Measurements from ENCODE around the gene CGN. TPM values are rescaled to one million over a fixed set of nuclear protein-coding genes. Genes with fewer than 3 reads are reported as not detected.

Gene CGN
- polyA plus RNA-seq, 4 donors, result 28.3 to 53.4 (median 44.4) TPM

GRCh38 chr1:151546011-151546925 lies 35.1 kb downstream of the CGN start:
- DNase-seq (ENCODE audit: low read depth in 4 of 4, low spot score in 2 of 4), result no peak

GRCh38 chr1:151547119-151547899 lies 36.1 kb downstream of the CGN start:
- DNase-seq (ENCODE audit: low read depth in 4 of 4, low spot score in 2 of 4), result no peak

GRCh38 chr1:151547900-151548230 lies 36.7 kb downstream of the CGN start:
- DNase-seq (ENCODE audit: low read depth in 4 of 4, low spot score in 2 of 4), result no peak

GRCh38 chr1:151549199-151549598 lies 38.0 kb downstream of the CGN start:
- DNase-seq (ENCODE audit: low read depth in 4 of 4, low spot score in 2 of 4), result no peak

GRCh38 chr1:151553659-151554058 lies 42.5 kb downstream of the CGN start:
- DNase-seq (ENCODE audit: low read depth in 4 of 4, low spot score in 2 of 4), result no peak

GRCh38 chr1:151556052-151556451 lies 44.9 kb downstream of the CGN start:
- DNase-seq (ENCODE audit: low read depth in 4 of 4, low spot score in 2 of 4), result no peak

GRCh38 chr1:151562661-151563060 lies 51.5 kb downstream of the CGN start:
- no peak for DNase-seq (ENCODE audit: low read depth in 4 of 4, low spot score in 2 of 4)

- no peak for DNase-seq (ENCODE audit: low read depth in 4 of 4, low spot score in 2 of 4)
Observed at GRCh38 chr1:151563376-151563775, 52.2 kb downstream of the CGN start.

GRCh38 chr1:151565502-151566189 lies 54.5 kb downstream of the CGN start:
- no peak for DNase-seq (ENCODE audit: low read depth in 4 of 4, low spot score in 2 of 4)

GRCh38 chr1:151568626-151569088 lies 57.5 kb downstream of the CGN start:
- DNase-seq (ENCODE audit: low read depth in 4 of 4, low spot score in 2 of 4), result no peak

GRCh38 chr1:151570819-151571218 lies 59.6 kb downstream of the CGN start:
- DNase-seq (ENCODE audit: low read depth in 4 of 4, low spot score in 2 of 4), result no peak

GRCh38 chr1:151574575-151575529 lies 63.7 kb downstream of the CGN start:
- DNase-seq (ENCODE audit: low read depth in 4 of 4, low spot score in 2 of 4), result no peak

GRCh38 chr1:151577173-151577572 lies 66.0 kb downstream of the CGN start:
- DNase-seq (ENCODE audit: low read depth in 4 of 4, low spot score in 2 of 4), result no peak

- DNase-seq (ENCODE audit: low read depth in 4 of 4, low spot score in 2 of 4), result no peak
Observed at GRCh38 chr1:151578941-151579340, 67.8 kb downstream of the CGN start.

GRCh38 chr1:151579436-151580225 lies 68.4 kb downstream of the CGN start:
- DNase-seq (ENCODE audit: low read depth in 4 of 4, low spot score in 2 of 4), result no peak

GRCh38 chr1:151581451-151581850 lies 70.3 kb downstream of the CGN start:
- DNase-seq (ENCODE audit: low read depth in 4 of 4, low spot score in 2 of 4), result no peak

- DNase-seq (ENCODE audit: low read depth in 4 of 4, low spot score in 2 of 4), result no peak
Observed at GRCh38 chr1:151581921-151582320, 70.7 kb downstream of the CGN start.

GRCh38 chr1:151583796-151584195 lies 72.6 kb downstream of the CGN start:
- DNase-seq (ENCODE audit: low read depth in 4 of 4, low spot score in 2 of 4), result no peak

- no peak for DNase-seq (ENCODE audit: low read depth in 4 of 4, low spot score in 2 of 4)
Observed at GRCh38 chr1:151584278-151584677, 73.1 kb downstream of the CGN start.

Measured in left renal cortex interstitium (tissue), 4 donors.